Spleen (tissue), 11 donors: ENCODE measurements around the gene SH2D4B. TPM values are rescaled to one million over a fixed set of nuclear protein-coding genes. Genes with fewer than 3 reads are reported as not detected.
A peak's percentile ranks its signal among the peaks of the same experiment; 100 is the strongest.

Experiments
- DNase-seq: peaks from one replicate; pipeline ENCODE4 v3.0.0-alpha.2; 2020
- H3K27ac ChIP-seq, 8 donors: fragments of 200-600 bp; sonication (generic) in 7 of 8; 1 replicate in 4 of 8; 2 replicates in 4 of 8; pipeline versions ENCODE4 v1.5.0 to v1.8.0; 2016 to 2021; ENCODE audit warnings: inconsistent platforms in 4 of 8, mild to moderate bottlenecking in 4 of 8, moderate library complexity in 1 of 8
- H3K27me3 ChIP-seq, 7 donors: fragments of 200-600 bp; sonication (generic) in 6 of 7; replicated peaks in 1 of 7; 1 replicate in 4 of 7; 2 replicates in 3 of 7; pipeline versions ENCODE4 v1.5.0 to v1.8.0; 2016 to 2021; ENCODE audit warnings: inconsistent platforms in 3 of 7, mild to moderate bottlenecking in 1 of 7
- H3K36me3 ChIP-seq, 6 donors: fragments of 200-600 bp; sonication (generic) in 5 of 6; 1 replicate in 4 of 6; 2 replicates in 2 of 6; pipeline versions ENCODE4 v1.5.0 to v1.8.0; 2016 to 2021; ENCODE audit warnings: inconsistent platforms in 2 of 6
- H3K4me1 ChIP-seq, 6 donors: fragments of 200-600 bp; sonication (generic) in 5 of 6; 1 replicate in 3 of 6; 2 replicates in 3 of 6; pipeline versions ENCODE4 v1.5.0 to v1.8.0; 2016 to 2021; ENCODE audit warnings: inconsistent platforms in 3 of 6
- H3K4me3 ChIP-seq, 8 donors: fragments of 200-600 bp; sonication (generic) in 7 of 8; 1 replicate in 4 of 8; 2 replicates in 4 of 8; pipeline versions ENCODE4 v1.5.0 to v1.8.0; 2016 to 2021; ENCODE audit warnings: inconsistent platforms in 4 of 8, mild to moderate bottlenecking in 4 of 8, moderate library complexity in 2 of 8
- H3K9me3 ChIP-seq, 8 donors: fragments of 200-600 bp; sonication (generic) in 7 of 8; 1 replicate in 4 of 8; 2 replicates in 4 of 8; pipeline versions ENCODE4 v1.5.0 to v1.8.0; 2016 to 2021; ENCODE audit warnings: inconsistent platforms in 4 of 8
- POLR2A ChIP-seq, 3 donors: fragments of 450-650 bp; IDR thresholded peaks; one replicate each; pipeline ENCODE4 v1.5.1; 2017; ENCODE audit warnings: antibody characterized with exemption in 3 of 3, mild to moderate bottlenecking in 1 of 3
- POLR2AphosphoS5 ChIP-seq, 3 donors: sonication (generic); formaldehyde crosslinking; IDR thresholded peaks; one replicate each; pipeline ENCODE4 v1.5.1; 2017; ENCODE audit warnings: antibody characterized with exemption in 3 of 3
- WGBS, 5 donors: extraction: QIAGEN DNeasy Blood & Tissue Kit in 3 of 5; methylation state at CpG; one replicate each; pipeline versions ENCODE4 v1.1.5 to v1.1.7; 2013 to 2018; 5-methylcytosine and 5-hydroxymethylcytosine counted together
- intact Hi-C: fragments of 100-400 bp; cut with DNase I; formaldehyde crosslinking; loops from one replicate; pipeline ENCODE4 v1.15.0; 2023; ENCODE audit warnings: low total_unique reads
- polyA plus RNA-seq, 3 donors: library from polyadenylated mRNA; stranded (reverse); fragments of 200-250 nt; gene quantifications; one replicate each; pipeline ENCODE4 v1.2.1, GENCODE V29; 2013
- total RNA-seq, 7 donors: library from RNA; depleted of rRNA in 3 of 7; stranded (reverse); fragments of >200 nt in 3 of 7; fragmentation: NEBNext Ultra II Directional in 4 of 7; extraction: Animal tissue kit (Norgen Biotek cat#: 25700) in 4 of 7; gene quantifications; one replicate each; pipeline versions ENCODE4 v1.1.0 to v1.2.1, GENCODE V29; 2016 to 2021
- TF ChIP-seq, protein P1 (sequence below), 11 experiments: fragments of 200-600 bp in 7 of 11; fragments of 450-650 bp in 4 of 11; sonication (generic) in 4 of 11; IDR thresholded peaks in 8 of 11; conservative IDR thresholded peaks in 3 of 11; 1 replicate in 7 of 11; 2 replicates in 4 of 11; pipeline versions ENCODE4 v1.4.0 to v1.8.0; 2016 to 2021; ENCODE audit warnings: antibody characterized with exemption in 11 of 11, inconsistent platforms in 4 of 11, mild to moderate bottlenecking in 1 of 11
- donor health status: healthy with polysubstance abuse.
- donor health status: DM: no; HTN: no; CAD: no; lungs with moderate emphysema.
- donor health status: DM: no; HTN: no; CAD: no.
- donor health status: Bipolar disorder and iron deficiency.
- donor health status: healthy.
- donor health status: DM: no; HTN: no; CAD: no.
- donor health status: DM: yes; HTN: yes; CAD: no.

Gene SH2D4B
- total and polyA plus RNA-seq, 10 donors, result 0.08 to 0.46 (median 0.12) TPM; not detected in 2

DNA sequence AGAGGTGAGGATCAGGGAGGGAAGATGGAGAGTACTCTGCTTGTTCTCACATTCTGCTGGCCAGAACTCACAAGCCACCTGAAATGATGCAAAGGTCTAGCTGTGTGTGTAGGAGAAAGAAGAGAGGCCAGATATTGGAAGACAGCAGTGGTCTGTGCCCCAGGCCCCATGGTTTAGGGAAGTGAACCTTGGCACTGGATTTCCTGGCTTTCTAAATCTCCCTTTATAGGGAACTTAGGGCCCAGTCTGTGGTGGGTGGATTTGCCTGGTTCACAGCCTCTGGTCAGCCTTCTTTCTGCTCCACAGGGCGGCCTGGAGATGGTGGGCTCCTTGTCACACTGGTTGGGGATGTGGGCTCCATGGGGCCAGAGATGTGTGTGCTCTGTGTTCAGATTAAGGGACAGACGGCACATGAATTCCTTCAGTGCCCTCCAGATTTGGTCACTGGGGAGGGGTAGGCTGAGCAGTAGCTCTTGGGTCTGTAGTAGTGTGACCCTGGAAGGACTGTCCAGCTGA, 9.5 kb upstream of the SH2D4B start:
- H3K4me3 ChIP-seq, result no peak overlapping the region
- peak overlapping the region in 4 of 8 donors; percentile 13 to 60 (median 54) for H3K27ac ChIP-seq
- H3K27me3 ChIP-seq, result no peaks in the 10 kb centered on the region
- TF ChIP-seq, protein P1, sequence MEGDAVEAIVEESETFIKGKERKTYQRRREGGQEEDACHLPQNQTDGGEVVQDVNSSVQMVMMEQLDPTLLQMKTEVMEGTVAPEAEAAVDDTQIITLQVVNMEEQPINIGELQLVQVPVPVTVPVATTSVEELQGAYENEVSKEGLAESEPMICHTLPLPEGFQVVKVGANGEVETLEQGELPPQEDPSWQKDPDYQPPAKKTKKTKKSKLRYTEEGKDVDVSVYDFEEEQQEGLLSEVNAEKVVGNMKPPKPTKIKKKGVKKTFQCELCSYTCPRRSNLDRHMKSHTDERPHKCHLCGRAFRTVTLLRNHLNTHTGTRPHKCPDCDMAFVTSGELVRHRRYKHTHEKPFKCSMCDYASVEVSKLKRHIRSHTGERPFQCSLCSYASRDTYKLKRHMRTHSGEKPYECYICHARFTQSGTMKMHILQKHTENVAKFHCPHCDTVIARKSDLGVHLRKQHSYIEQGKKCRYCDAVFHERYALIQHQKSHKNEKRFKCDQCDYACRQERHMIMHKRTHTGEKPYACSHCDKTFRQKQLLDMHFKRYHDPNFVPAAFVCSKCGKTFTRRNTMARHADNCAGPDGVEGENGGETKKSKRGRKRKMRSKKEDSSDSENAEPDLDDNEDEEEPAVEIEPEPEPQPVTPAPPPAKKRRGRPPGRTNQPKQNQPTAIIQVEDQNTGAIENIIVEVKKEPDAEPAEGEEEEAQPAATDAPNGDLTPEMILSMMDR (IDR thresholded peaks at IDR 0.05 in 8 of 11, conservative IDR thresholded peaks at IDR 0.05 in 3 of 11), result no peak
- TF ChIP-seq POLR2A (IDR thresholded peaks at IDR 0.05) (no peak), POLR2AphosphoS5 (IDR thresholded peaks at IDR 0.05) (peak in 1 of 3 donors; percentile 15)
- intact Hi-C loops, result no loop called here
- peaks cover 9 to 97% (median 68%) of the 10 kb centered on the region in 6 donors for H3K4me1 ChIP-seq
- no peaks in the 10 kb centered on the region for H3K36me3 ChIP-seq
- 56 to 94% (median 72%) methylated on average over 2 of the region's 2 CpGs for WGBS, 5 donors
- DNase-seq, result no peak
- H3K9me3 ChIP-seq, result no peaks in the 10 kb centered on the region

GRCh38 chr10:80528901-80529300, 8.8 kb upstream of the SH2D4B start:
- H3K4me1 ChIP-seq, result peaks cover 9 to 92% (median 63%) of the 10 kb centered on the region in 6 donors
- H3K4me3 ChIP-seq, result no peak overlapping the region
- intact Hi-C loops, result no loop called here
- peak overlapping the region in 5 of 8 donors; percentile 11 to 60 (median 54) for H3K27ac ChIP-seq
- no peaks in the 10 kb centered on the region for H3K27me3 ChIP-seq
- H3K9me3 ChIP-seq, result no peaks in the 10 kb centered on the region
- no peak for TF ChIP-seq POLR2AphosphoS5 (IDR thresholded peaks at IDR 0.05)
- no peak for TF ChIP-seq POLR2A (IDR thresholded peaks at IDR 0.05)
- TF ChIP-seq, protein P1 (IDR thresholded peaks at IDR 0.05 in 8 of 11, conservative IDR thresholded peaks at IDR 0.05 in 3 of 11), result no peak
- no peak for DNase-seq
- WGBS, 5 donors, result 62 to 83% (median 66%) methylated on average over 6 of the region's 6 CpGs
- no peaks in the 10 kb centered on the region for H3K36me3 ChIP-seq

GRCh38 chr10:80529604-80530003, 8.1 kb upstream of the SH2D4B start:
- Histone ChIP-seq H3K4me3 (no peak overlapping the region), H3K36me3 (no peaks in the 10 kb centered on the region), H3K27ac (peak overlapping the region in 5 of 8 donors; percentile 11 to 60 (median 54)), H3K27me3 (no peaks in the 10 kb centered on the region), H3K9me3 (no peaks in the 10 kb centered on the region), H3K4me1 (peaks cover 9 to 85% (median 56%) of the 10 kb centered on the region in 6 donors)
- TF ChIP-seq POLR2AphosphoS5 (IDR thresholded peaks at IDR 0.05) (peak; percentile 22 to 55 (median 43)), POLR2A (IDR thresholded peaks at IDR 0.05) (no peak)
- intact Hi-C loops, result no loop called here
- 20 to 42% (median 29%) methylated on average over 12 of the region's 12 CpGs for WGBS, 5 donors
- no peak for DNase-seq

DNA sequence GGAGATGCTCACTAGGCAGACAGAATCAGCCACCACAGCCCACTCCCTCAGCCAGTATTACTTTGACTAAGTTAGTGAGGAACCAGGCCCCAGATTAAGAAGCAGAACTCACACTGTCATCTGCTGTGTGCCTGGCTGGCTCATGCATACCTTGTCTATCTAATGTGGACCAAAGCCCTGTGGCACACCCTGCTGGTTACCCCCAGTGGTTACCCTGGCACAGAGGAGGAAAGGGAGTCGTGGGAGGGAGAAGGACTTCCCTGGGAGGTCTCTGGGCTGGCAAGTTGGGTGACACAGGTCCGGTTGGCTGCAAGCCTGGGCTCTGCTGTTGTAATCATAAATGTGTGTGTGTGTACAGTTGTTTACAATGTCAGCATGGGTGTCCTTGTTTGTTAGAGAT, 7.5 kb upstream of the SH2D4B start:
- H3K9me3 ChIP-seq, result no peaks in the 10 kb centered on the region
- H3K4me1 ChIP-seq, result peaks cover 9 to 78% (median 51%) of the 10 kb centered on the region in 6 donors
- peak overlapping the region in 4 of 8 donors; percentile 33 to 60 (median 48) for H3K27ac ChIP-seq
- TF ChIP-seq POLR2AphosphoS5 (IDR thresholded peaks at IDR 0.05), result no peak
- TF ChIP-seq POLR2A (IDR thresholded peaks at IDR 0.05), result no peak
- TF ChIP-seq, protein P1 (IDR thresholded peaks at IDR 0.05 in 8 of 11, conservative IDR thresholded peaks at IDR 0.05 in 3 of 11), result peak in 4 of 11 experiments; percentile 14 to 27 (median 18)
- DNase-seq, result no peak
- no peaks in the 10 kb centered on the region for H3K27me3 ChIP-seq
- intact Hi-C loops, result no loop called here
- 29 to 60% (median 55%) methylated on average over 2 of the region's 2 CpGs for WGBS, 5 donors
- H3K4me3 ChIP-seq, result no peak overlapping the region
- H3K36me3 ChIP-seq, result no peaks in the 10 kb centered on the region
